Measurements from ENCODE around the gene CAMK4. TPM values are rescaled to one million over a fixed set of nuclear protein-coding genes. Genes with fewer than 3 reads are reported as not detected.

CAMK4 gene
- total RNA-seq, 1 experiment from 2014 or later, result 6.3 TPM

DNA sequence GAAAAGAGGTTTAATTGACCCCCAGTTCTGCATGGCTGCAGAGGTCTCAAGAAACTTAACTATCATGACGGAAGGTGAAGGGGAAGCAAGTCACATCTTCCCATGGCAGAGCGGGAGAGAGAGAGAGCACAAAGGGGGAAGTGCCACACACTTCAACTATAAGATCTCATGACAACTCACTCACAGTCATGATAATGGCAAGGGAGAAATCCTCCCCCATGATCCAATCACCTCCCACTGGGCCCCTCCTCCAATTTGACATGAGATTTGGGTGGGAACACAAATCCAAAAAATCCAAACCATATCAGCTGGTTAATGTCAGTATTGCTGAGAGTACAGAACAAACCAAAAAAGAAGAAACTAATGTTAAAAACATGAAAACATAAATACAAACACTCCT lies 168.0 kb downstream of the CAMK4 start:
- H3K4me2 ChIP-seq (ENCODE audit: insufficient read depth, insufficient read length, low read length), result no peak overlapping the region
- Mint-ChIP-seq H3K27me3 (ENCODE audit: low read depth) (no peaks in the 10 kb centered on the region), H3K4me3 (no peak overlapping the region), H3K36me3 (ENCODE audit: insufficient read depth in 1 of 3, low read depth in 3 of 3) (no peaks in the 10 kb centered on the region), H3K27ac (peak overlapping the region in 1 of 3 experiments; percentile 18; a peak in 1 of 7 replicates), H3K4me1 (peaks cover 3 to 5% of the 10 kb centered on the region in 2 experiments; a peak in 3 of 4 replicates), H3K9me3 (no peaks in the 10 kb centered on the region)
- no peak overlapping the region for H3K56ac ChIP-seq (ENCODE audit: insufficient read length, low read depth, low read length)
- H4K91ac ChIP-seq (ENCODE audit: insufficient read length, low read depth, low read length), result no peak overlapping the region
- no peak overlapping the region for H3K9ac ChIP-seq (ENCODE audit: extremely low read depth, insufficient read length, low read length)
- no peak overlapping the region for H4K8ac ChIP-seq (replicated peaks; ENCODE audit: insufficient read length, low read depth, low read length)
- H4K5ac ChIP-seq (ENCODE audit: insufficient read length, low read depth, low read length), result no peak overlapping the region
- H3T11ph ChIP-seq (ENCODE audit: low read length), result no peak overlapping the region
- H3K23me2 ChIP-seq (ENCODE audit: insufficient read length, low read depth, low read length, poor library complexity, severe bottlenecking), result no peaks in the 10 kb centered on the region
- no peak overlapping the region for H3K23ac ChIP-seq (ENCODE audit: insufficient read length, low read depth, low read length)
- H3K4me1 ChIP-seq (ENCODE audit: insufficient read depth, low read length), result no peaks in the 10 kb centered on the region
- no peak overlapping the region for H2AK5ac ChIP-seq (ENCODE audit: insufficient read length, low read length)
- no peak overlapping the region for H2BK120ac ChIP-seq (ENCODE audit: low read depth, low read length, poor library complexity, severe bottlenecking)
- no peak overlapping the region for H2BK20ac ChIP-seq (ENCODE audit: low read depth, low read length, poor library complexity, severe bottlenecking)
- H3K79me2 ChIP-seq (ENCODE audit: insufficient read depth, low read length), result no peaks in the 10 kb centered on the region
- no peaks in the 10 kb centered on the region for H3K9me3 ChIP-seq (ENCODE audit: control insufficient read depth, low read depth, low read length)
- WGBS (ENCODE audit: extremely low coverage, insufficient read length, low lambda C conversion rate), result no CpG with 5 or more reads among the region's 2 CpGs
- H3K14ac ChIP-seq (ENCODE audit: insufficient read depth, low read length), result no peak overlapping the region
- H2BK15ac ChIP-seq (ENCODE audit: low read depth, low read length), result no peak overlapping the region
- DNase-seq, result no peak
- no peaks in the 10 kb centered on the region for H3K27me3 ChIP-seq (ENCODE audit: insufficient read depth, low read length)
- H3K4ac ChIP-seq (ENCODE audit: low read depth, low read length), result no peak overlapping the region
- no peak overlapping the region for H2BK5ac ChIP-seq (ENCODE audit: insufficient read length, low read length)
- TF ChIP-seq, protein P1, sequence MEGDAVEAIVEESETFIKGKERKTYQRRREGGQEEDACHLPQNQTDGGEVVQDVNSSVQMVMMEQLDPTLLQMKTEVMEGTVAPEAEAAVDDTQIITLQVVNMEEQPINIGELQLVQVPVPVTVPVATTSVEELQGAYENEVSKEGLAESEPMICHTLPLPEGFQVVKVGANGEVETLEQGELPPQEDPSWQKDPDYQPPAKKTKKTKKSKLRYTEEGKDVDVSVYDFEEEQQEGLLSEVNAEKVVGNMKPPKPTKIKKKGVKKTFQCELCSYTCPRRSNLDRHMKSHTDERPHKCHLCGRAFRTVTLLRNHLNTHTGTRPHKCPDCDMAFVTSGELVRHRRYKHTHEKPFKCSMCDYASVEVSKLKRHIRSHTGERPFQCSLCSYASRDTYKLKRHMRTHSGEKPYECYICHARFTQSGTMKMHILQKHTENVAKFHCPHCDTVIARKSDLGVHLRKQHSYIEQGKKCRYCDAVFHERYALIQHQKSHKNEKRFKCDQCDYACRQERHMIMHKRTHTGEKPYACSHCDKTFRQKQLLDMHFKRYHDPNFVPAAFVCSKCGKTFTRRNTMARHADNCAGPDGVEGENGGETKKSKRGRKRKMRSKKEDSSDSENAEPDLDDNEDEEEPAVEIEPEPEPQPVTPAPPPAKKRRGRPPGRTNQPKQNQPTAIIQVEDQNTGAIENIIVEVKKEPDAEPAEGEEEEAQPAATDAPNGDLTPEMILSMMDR (conservative IDR thresholded peaks at IDR 0.05), result no peak
- no peaks in the 10 kb centered on the region for H4K20me1 ChIP-seq (ENCODE audit: control insufficient read depth, insufficient read depth, insufficient read length)
- no peak overlapping the region for H3K27ac ChIP-seq (ENCODE audit: insufficient read length, low read depth, low read length)
- no peak overlapping the region for H2BK12ac ChIP-seq (ENCODE audit: insufficient read length, low read depth, low read length)
- H2AFZ ChIP-seq (ENCODE audit: low read length), result no peak overlapping the region
- no peak overlapping the region for H3K18ac ChIP-seq (ENCODE audit: insufficient read length, low read depth, low read length)
- no peaks in the 10 kb centered on the region for H3K79me1 ChIP-seq (ENCODE audit: insufficient read depth, low read depth, low read length, poor library complexity, severe bottlenecking)
